Loucy (cell line): ENCODE data around the gene AARS2.
A peak's percentile ranks its signal among the peaks of the same experiment; 100 is the strongest.

Experiments
- H2AFZ ChIP-seq: fragments of 200-600 bp; sonication (generic); 2 replicates; pipeline ENCODE4 v1.6.0; 2016; ENCODE audit warnings: antibody characterized with exemption, mild to moderate bottlenecking, low read length, moderate library complexity
- H3F3A ChIP-seq: fragments of 200-600 bp; 2 replicates; pipeline ENCODE4 v1.6.0; 2016; ENCODE audit warnings: antibody characterized with exemption, low read depth, mild to moderate bottlenecking
- H3K27me3 ChIP-seq: fragments of 200-600 bp; sonication (generic); 2 replicates; pipeline ENCODE4 v1.6.1; 2014; ENCODE audit warnings: low read length, mild to moderate bottlenecking; ENCODE audit not compliant: insufficient read depth, poor library complexity, severe bottlenecking
- H3K36me3 ChIP-seq: fragments of 200-600 bp; sonication (generic); 2 replicates; pipeline ENCODE4 v1.6.1; 2016; ENCODE audit warnings: low read length; ENCODE audit not compliant: insufficient read depth
- H3K4me1 ChIP-seq: fragments of 200-600 bp; sonication (generic); 2 replicates; pipeline ENCODE4 v1.5.1; 2014; ENCODE audit warnings: low read length, mild to moderate bottlenecking; ENCODE audit not compliant: insufficient read depth, poor library complexity, severe bottlenecking
- H3K4me2 ChIP-seq: fragments of 200-600 bp; sonication (generic); 2 replicates; pipeline ENCODE4 v1.6.0; 2014; ENCODE audit warnings: antibody characterized with exemption, low read length, low read depth, mild to moderate bottlenecking; ENCODE audit not compliant: poor library complexity, severe bottlenecking
- H3K4me3 ChIP-seq: fragments of 200-600 bp; sonication (generic); 2 replicates; pipeline ENCODE4 v1.5.1; 2014; ENCODE audit warnings: low read length, mild to moderate bottlenecking, mixed read lengths; ENCODE audit not compliant: poor library complexity, severe bottlenecking
- H3K79me2 ChIP-seq: fragments of 200-600 bp; sonication (generic); 2 replicates; pipeline ENCODE4 v1.6.1; 2014; ENCODE audit warnings: low read length; ENCODE audit not compliant: insufficient read depth
- H3K9ac ChIP-seq: fragments of 200-600 bp; sonication (generic); 2 replicates; pipeline ENCODE4 v1.6.0; 2014; ENCODE audit warnings: mild to moderate bottlenecking, low read depth, low read length, moderate library complexity; ENCODE audit not compliant: poor library complexity, severe bottlenecking
- H3K9me2 ChIP-seq: fragments of 200-600 bp; sonication (generic); replicated peaks from 2 replicates; pipeline ENCODE4 v1.6.1; 2016; ENCODE audit warnings: low read depth, low read length, mixed read lengths
- H3K9me3 ChIP-seq: fragments of 200-600 bp; sonication (generic); 2 replicates; pipeline ENCODE4 v1.6.1; 2014; ENCODE audit warnings: mild to moderate bottlenecking, antibody characterized with exemption, low read length, low read depth; ENCODE audit not compliant: insufficient read depth
- H4K20me1 ChIP-seq: fragments of 200-600 bp; sonication (generic); 2 replicates; pipeline ENCODE4 v1.6.0; 2014; ENCODE audit warnings: antibody characterized with exemption, low read length, mild to moderate bottlenecking; ENCODE audit not compliant: insufficient read depth, poor library complexity, severe bottlenecking
- CTCF ChIP-seq: fragments of 200-600 bp; sonication (generic); conservative IDR thresholded peaks from 2 replicates; pipeline ENCODE4 v1.5.1; 2014; ENCODE audit warnings: mild to moderate bottlenecking, antibody characterized with exemption, low read length
- EZH2phosphoT487 ChIP-seq: fragments of 200-600 bp; IDR thresholded peaks from 2 replicates; pipeline ENCODE4 v1.6.1; 2018; ENCODE audit warnings: antibody characterized with exemption, mild to moderate bottlenecking, moderate library complexity, borderline replicate concordance

The AARS2 gene

DNA sequence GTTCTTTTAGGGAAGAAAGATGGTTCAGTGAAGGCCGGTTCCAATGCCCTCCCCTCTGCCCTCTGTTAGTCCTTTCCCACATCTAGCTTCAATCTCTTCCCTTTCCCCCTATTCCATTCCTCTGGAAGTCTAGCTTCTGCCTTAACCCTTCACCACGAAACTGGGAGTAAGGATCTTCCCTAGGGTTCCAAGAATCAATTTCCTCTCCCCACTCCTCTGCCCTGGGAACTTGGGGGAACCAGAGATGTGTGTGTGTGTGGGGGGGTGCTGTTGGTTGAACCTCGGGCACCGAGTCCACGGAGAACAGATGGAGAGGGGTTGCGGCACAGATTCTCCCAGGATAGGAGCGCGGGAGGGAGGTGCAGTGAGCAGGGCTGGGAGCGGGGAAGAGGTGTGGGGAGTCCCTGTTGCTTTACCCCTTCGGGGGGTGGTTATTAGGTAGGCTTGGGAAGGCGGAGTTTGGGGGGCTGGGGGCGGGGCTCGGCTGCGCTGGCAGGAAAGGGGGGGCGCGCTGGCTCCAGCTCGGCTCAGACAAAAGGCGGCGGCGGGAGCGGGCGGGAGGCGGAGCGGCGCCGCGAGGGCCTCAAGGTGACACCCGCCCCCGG, 43.1 kb downstream of the AARS2 start, which contains the start of gene TMEM151B:
Gene TMEM151B (plus strand): TSS at position 530 of the 605 bp plus-strand sequence. CDS start 293 bp downstream, outside the sequence.
- peak within 1 kb of the TSS; percentile 48 for H3K4me2 ChIP-seq
- no peak within 1 kb of the TSS for H2AFZ ChIP-seq
- H3K9me2 ChIP-seq = no peaks in the 10 kb centered on the region
- no peaks in the 10 kb centered on the region for H3K9me3 ChIP-seq
- H3K27me3 ChIP-seq = no peaks in the 10 kb centered on the region
- peak within 1 kb of the TSS; percentile 46 for H3K4me3 ChIP-seq
- H3F3A ChIP-seq = no peaks in the 10 kb centered on the region
- H3K9ac ChIP-seq = no peak within 1 kb of the TSS
- peaks cover 12% of the 10 kb centered on the region for H3K4me1 ChIP-seq
- H3K79me2 ChIP-seq = 0 out of 2 replicates have a peak, but pooled peaks cover 2% of the 10 kb centered on the region
- H3K36me3 ChIP-seq = no peaks in the 10 kb centered on the region
- H4K20me1 ChIP-seq = no peaks in the 10 kb centered on the region
- TF ChIP-seq EZH2phosphoT487 (no peak), CTCF (no peak)

- Histone ChIP-seq H3K4me2 (no peak overlapping the region), H3K36me3 (no peaks in the 10 kb centered on the region), H3K27me3 (no peaks in the 10 kb centered on the region), H3K4me3 (no peak overlapping the region), H3K9ac (no peak overlapping the region), H4K20me1 (no peaks in the 10 kb centered on the region), H3F3A (no peaks in the 10 kb centered on the region), H3K9me2 (no peaks in the 10 kb centered on the region), H3K9me3 (no peaks in the 10 kb centered on the region), H3K79me2 (peaks cover 9% of the 10 kb centered on the region), H2AFZ (no peak overlapping the region), H3K4me1 (peaks cover 16% of the 10 kb centered on the region)
- TF ChIP-seq CTCF = no peak
- no peak for TF ChIP-seq EZH2phosphoT487
Measured at GRCh38 chr6:44269178-44269920, 43.8 kb downstream of the AARS2 start.

GRCh38 chr6:44268095-44268628, 45.0 kb downstream of the AARS2 start:
- H3K9me3 ChIP-seq = no peaks in the 10 kb centered on the region
- no peaks in the 10 kb centered on the region for H3K36me3 ChIP-seq
- TF ChIP-seq CTCF (peak; percentile 98), EZH2phosphoT487 (no peak)
- no peaks in the 10 kb centered on the region for H3K27me3 ChIP-seq
- peak overlapping the region; percentile 74 for H3K4me2 ChIP-seq
- H3K4me1 ChIP-seq = peaks cover 28% of the 10 kb centered on the region
- no peaks in the 10 kb centered on the region for H3F3A ChIP-seq
- peak overlapping the region; percentile 62 for H2AFZ ChIP-seq
- H4K20me1 ChIP-seq = peaks cover 5% of the 10 kb centered on the region
- H3K79me2 ChIP-seq = peaks cover 21% of the 10 kb centered on the region
- no peaks in the 10 kb centered on the region for H3K9me2 ChIP-seq
- H3K9ac ChIP-seq = no peak overlapping the region
- H3K4me3 ChIP-seq = peak overlapping the region; percentile 42
